Neural progenitor cell (in vitro differentiated cells): ENCODE results near the gene SLC35F4. TPM values are rescaled to one million over a fixed set of nuclear protein-coding genes. Genes with fewer than 3 reads are reported as not detected.
"Not testable (repeated sequence)": the region's sequence is repeated elsewhere in the genome, so short reads cannot be mapped to it uniquely, and the experiment has no call there.

Experiments used
- DNase-seq: peaks from one replicate; pipeline ENCODE4 v3.0.0-alpha.2; 2016; ENCODE audit warnings: low spot score
- H2AFZ ChIP-seq: fragments of 200-600 bp; sonication (generic); replicated peaks from 2 replicates; pipeline ENCODE4 v1.6.1; 2016; ENCODE audit warnings: antibody characterized with exemption
- H3F3A ChIP-seq: fragments of 200-600 bp; sonication (generic); 2 replicates; pipeline ENCODE4 v1.6.1; 2016; ENCODE audit warnings: antibody characterized with exemption, low read depth
- H3K27ac ChIP-seq: fragments of 200-600 bp; sonication (generic); 2 replicates; pipeline ENCODE4 v1.5.1; 2016; ENCODE audit warnings: mild to moderate bottlenecking
- H3K27me3 ChIP-seq: fragments of 200-600 bp; sonication (generic); 2 replicates; pipeline ENCODE4 v1.6.1; 2016; ENCODE audit warnings: mild to moderate bottlenecking, moderate library complexity
- H3K36me3 ChIP-seq: fragments of 200-600 bp; sonication (generic); 2 replicates; pipeline ENCODE4 v1.5.1; 2016
- H3K4me1 ChIP-seq: fragments of 200-600 bp; sonication (generic); 2 replicates; pipeline ENCODE4 v1.6.1; 2016; ENCODE audit warnings: mixed run types
- H3K4me2 ChIP-seq: fragments of 200-600 bp; sonication (generic); 2 replicates; pipeline ENCODE4 v1.6.1; 2016
- H3K4me3 ChIP-seq: fragments of 200-600 bp; sonication (generic); 2 replicates; pipeline ENCODE4 v1.5.1; 2016
- H3K79me2 ChIP-seq: fragments of 200-600 bp; sonication (generic); 2 replicates; pipeline ENCODE4 v1.6.1; 2016; ENCODE audit warnings: low read depth
- H3K9ac ChIP-seq: fragments of 200-600 bp; sonication (generic); 2 replicates; pipeline ENCODE4 v1.6.1; 2016
- H3K9me3 ChIP-seq: fragments of 200-600 bp; sonication (generic); 2 replicates; pipeline ENCODE4 v1.5.1; 2016; ENCODE audit warnings: low read depth
- H4K20me1 ChIP-seq: fragments of 200-600 bp; sonication (generic); 2 replicates; pipeline ENCODE4 v1.6.1; 2016; ENCODE audit warnings: low read depth
- H3K27ac Mint-ChIP-seq: 3 replicates; pipeline ENCODE4 v1.8.0; 2021; ENCODE audit warnings: mixed read lengths
- H3K27me3 Mint-ChIP-seq: 2 replicates; pipeline ENCODE4 v1.8.0; 2022; ENCODE audit warnings: low read depth, mild to moderate bottlenecking, inconsistent platforms, moderate library complexity, mixed read lengths; ENCODE audit not compliant: insufficient read depth
- H3K36me3 Mint-ChIP-seq: 3 replicates; pipeline ENCODE4 v1.8.0; 2021; ENCODE audit warnings: mixed read lengths
- H3K4me1 Mint-ChIP-seq: 3 replicates; pipeline ENCODE4 v1.8.0; 2021; ENCODE audit warnings: mixed read lengths
- H3K4me3 Mint-ChIP-seq: 3 replicates; pipeline ENCODE4 v1.8.0; 2021; ENCODE audit warnings: mild to moderate bottlenecking, moderate library complexity, mixed read lengths
- H3K9me3 Mint-ChIP-seq: 3 replicates; pipeline ENCODE4 v1.8.0; 2020; ENCODE audit warnings: mixed read lengths
- CTCF ChIP-seq: fragments of 200-600 bp; sonication (generic); IDR thresholded peaks from 2 replicates; pipeline ENCODE4 v1.5.1; 2017; ENCODE audit warnings: antibody characterized with exemption, mild to moderate bottlenecking
- EZH2 ChIP-seq: fragments of 200-600 bp; sonication (generic); IDR thresholded peaks from 2 replicates; pipeline ENCODE4 v1.6.1; 2017; ENCODE audit warnings: antibody characterized with exemption, mild to moderate bottlenecking, moderate library complexity
- EZH2phosphoT487 ChIP-seq: fragments of 200-600 bp; sonication (generic); IDR thresholded peaks from 2 replicates; pipeline ENCODE4 v1.6.1; 2017; ENCODE audit warnings: antibody characterized with exemption
- total RNA-seq: library from RNA; depleted of rRNA; stranded (reverse); fragments of >200 nt; gene quantifications from 2 replicates; pipeline ENCODE4 v1.2.3, GENCODE V29; 2015; ENCODE audit warnings: low replicate concordance

Gene SLC35F4
- total RNA-seq, 1 donor from 2014 or later, result not detected

GRCh38 chr14:57709909-57710308, 156.0 kb downstream of the SLC35F4 start:
- no peak overlapping the region for H3K4me3 Mint-ChIP-seq
- H3K36me3 ChIP-seq, result no peaks in the 10 kb centered on the region
- no peak overlapping the region for H3K4me3 ChIP-seq
- TF ChIP-seq EZH2phosphoT487, result no peak
- TF ChIP-seq EZH2, result no peak
- TF ChIP-seq CTCF, result no peak
- H3K4me1 Mint-ChIP-seq, result peaks cover 4% of the 10 kb centered on the region
- H3K27ac ChIP-seq, result no peak overlapping the region
- DNase-seq, result no peak
- H3K4me1 ChIP-seq, result peaks cover 26% of the 10 kb centered on the region
- no peaks in the 10 kb centered on the region for H3K79me2 ChIP-seq
- no peaks in the 10 kb centered on the region for H3K27me3 ChIP-seq
- no peak overlapping the region for H2AFZ ChIP-seq
- H3K9me3 ChIP-seq, result peaks cover 3% of the 10 kb centered on the region
- H3K9me3 Mint-ChIP-seq, result peaks cover 13% of the 10 kb centered on the region
- no peaks in the 10 kb centered on the region for H3K36me3 Mint-ChIP-seq
- peaks cover 3% of the 10 kb centered on the region for H3K27me3 Mint-ChIP-seq
- H3K4me2 ChIP-seq, result no peak overlapping the region
- no peaks in the 10 kb centered on the region for H4K20me1 ChIP-seq
- no peak overlapping the region for H3K27ac Mint-ChIP-seq
- peaks cover 16% of the 10 kb centered on the region for H3F3A ChIP-seq
- H3K9ac ChIP-seq, result no peak overlapping the region

DNA sequence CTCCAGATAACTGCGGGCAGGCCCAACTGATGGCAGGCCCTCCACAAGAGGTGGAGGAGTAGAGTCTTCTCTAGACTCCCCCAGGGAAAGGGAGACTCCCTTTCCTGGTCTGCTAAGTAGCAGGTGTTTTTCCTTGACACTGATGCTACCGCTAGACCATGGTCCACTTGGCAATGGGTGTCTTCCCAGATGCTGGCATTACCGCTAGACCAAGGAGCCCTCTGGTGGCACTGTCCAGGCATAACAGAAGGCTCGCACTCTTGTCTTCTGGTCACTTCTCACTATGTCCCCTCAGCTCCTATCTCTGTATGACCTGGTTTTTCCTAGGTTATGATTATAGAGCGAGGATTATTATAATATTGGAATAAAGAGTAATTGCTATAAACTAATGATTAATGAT, 156.8 kb downstream of the SLC35F4 start:
- not testable (repeated sequence) for H3K9me3 ChIP-seq, H2AFZ ChIP-seq, H3K79me2 ChIP-seq, DNase-seq, H3K4me2 ChIP-seq, H3K27ac ChIP-seq, H3K36me3 Mint-ChIP-seq, H3K4me3 Mint-ChIP-seq, H3K4me1 Mint-ChIP-seq, H3K4me3 ChIP-seq, H3K9ac ChIP-seq, H3K36me3 ChIP-seq, H3K27me3 Mint-ChIP-seq, H4K20me1 ChIP-seq, H3K27ac Mint-ChIP-seq, H3F3A ChIP-seq, H3K27me3 ChIP-seq
- H3K9me3 Mint-ChIP-seq, result peaks cover 13% of the 10 kb centered on the region
- peaks cover 18% of the 10 kb centered on the region for H3K4me1 ChIP-seq

DNA sequence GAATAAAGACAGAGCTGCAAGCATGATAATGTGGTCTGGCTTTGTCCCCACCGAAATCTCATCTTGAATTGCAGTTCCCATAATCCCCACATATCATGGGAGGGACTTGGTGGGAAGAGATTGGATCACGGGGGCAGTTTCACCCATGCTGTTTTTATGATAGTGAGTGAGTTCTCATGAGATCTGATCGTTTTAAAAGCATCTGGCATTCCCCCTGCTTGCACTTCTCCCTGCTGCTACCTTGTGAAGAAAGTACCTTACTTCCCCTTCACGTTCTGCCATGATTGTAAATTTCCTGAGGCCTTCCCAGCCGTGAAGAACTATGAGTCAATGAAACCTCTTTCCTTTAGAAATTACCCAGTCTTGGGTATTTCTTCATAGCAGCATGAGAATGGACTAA, 158.7 kb downstream of the SLC35F4 start:
- Histone ChIP-seq H3K9me3 (peaks cover 3% of the 10 kb centered on the region), H3K9ac (no peak overlapping the region), H4K20me1 (no peaks in the 10 kb centered on the region), H3K27ac (no peak overlapping the region), H3K4me2 (no peak overlapping the region), H3F3A (no peaks in the 10 kb centered on the region), H3K4me1 (peaks cover 5% of the 10 kb centered on the region), H3K36me3 (no peaks in the 10 kb centered on the region), H2AFZ (no peak overlapping the region), H3K27me3 (no peaks in the 10 kb centered on the region), H3K4me3 (no peak overlapping the region), H3K79me2 (no peaks in the 10 kb centered on the region)
- Mint-ChIP-seq H3K9me3 (peaks cover 13% of the 10 kb centered on the region), H3K27me3 (peaks cover 3% of the 10 kb centered on the region), H3K4me1 (no peaks in the 10 kb centered on the region), H3K27ac (no peak overlapping the region), H3K36me3 (no peaks in the 10 kb centered on the region), H3K4me3 (no peak overlapping the region)
- DNase-seq, result no peak
- TF ChIP-seq EZH2 (no peak), CTCF (no peak), EZH2phosphoT487 (no peak)

DNA sequence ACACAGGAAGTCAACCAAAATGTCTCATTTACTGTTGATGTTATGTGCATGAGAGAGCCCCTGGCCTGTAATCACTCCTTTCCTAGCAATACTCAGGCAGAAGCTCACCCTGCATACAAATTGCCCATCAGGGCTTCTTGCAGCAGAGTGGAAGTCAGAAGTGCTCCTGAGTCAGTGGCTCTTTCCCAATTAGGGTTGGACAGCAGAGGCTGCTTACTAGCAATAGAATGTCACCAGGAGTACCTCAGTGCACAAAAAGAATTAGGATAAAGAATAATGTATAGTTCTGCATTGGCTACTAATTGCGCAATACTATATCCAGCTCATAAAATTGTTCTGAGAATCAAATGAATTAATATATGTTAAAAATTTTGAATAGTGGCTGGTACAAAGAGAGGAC, 161.1 kb downstream of the SLC35F4 start:
- no peak overlapping the region for H3K4me3 ChIP-seq
- H3K27me3 ChIP-seq, result no peaks in the 10 kb centered on the region
- peaks cover 7% of the 10 kb centered on the region for H3K9me3 Mint-ChIP-seq
- no peak overlapping the region for H3K9ac ChIP-seq
- no peaks in the 10 kb centered on the region for H3K36me3 Mint-ChIP-seq
- H3K4me2 ChIP-seq, result no peak overlapping the region
- H3K27me3 Mint-ChIP-seq, result no peaks in the 10 kb centered on the region
- no peaks in the 10 kb centered on the region for H3K9me3 ChIP-seq
- H3K36me3 ChIP-seq, result no peaks in the 10 kb centered on the region
- no peak overlapping the region for H3K4me3 Mint-ChIP-seq
- H3K27ac ChIP-seq, result no peak overlapping the region
- no peak for DNase-seq
- no peaks in the 10 kb centered on the region for H3F3A ChIP-seq
- no peak overlapping the region for H2AFZ ChIP-seq
- TF ChIP-seq EZH2phosphoT487 (no peak), EZH2 (no peak), CTCF (no peak)
- H3K4me1 ChIP-seq, result no peaks in the 10 kb centered on the region
- no peaks in the 10 kb centered on the region for H4K20me1 ChIP-seq
- H3K27ac Mint-ChIP-seq, result no peak overlapping the region
- no peaks in the 10 kb centered on the region for H3K79me2 ChIP-seq
- H3K4me1 Mint-ChIP-seq, result no peaks in the 10 kb centered on the region
